CD4-positive, alpha-beta T cell (primary cell): ENCODE data around the gene HMBS. TPM values are rescaled to one million over a fixed set of nuclear protein-coding genes. Genes with fewer than 3 reads are reported as not detected.
A peak's percentile ranks its signal among the peaks of the same experiment; 100 is the strongest.
"Not testable (repeated sequence)": the region's sequence is repeated elsewhere in the genome, so short reads cannot be mapped to it uniquely, and the experiment has no call there.

Source experiments
- ATAC-seq: fragments of 200-7000 bp; cut with Tn5 transposase; one replicate; pipeline ENCODE4 v1.10.0; 2022; ENCODE audit warnings: mild to moderate bottlenecking; ENCODE audit not compliant: poor library complexity
- CTCF ChIA-PET: fragments of 350-600 bp; sonication (Branson Sonifier 250); formaldehyde crosslinking; loops from one replicate; lab custom pipeline; 2021; ENCODE audit warnings: antibody characterized with exemption, inconsistent platforms; lab: Charles Lee
- POLR2A ChIA-PET: fragments of 350-600 bp; sonication (Branson Sonifier 250); formaldehyde crosslinking; loops from one replicate; lab custom pipeline; 2021; ENCODE audit warnings: antibody characterized with exemption, inconsistent platforms; lab: Charles Lee
- DNase-seq, 14 experiments: peaks; one replicate each; pipeline ENCODE4 v3.0.0-alpha.2; 2013 to 2020; ENCODE audit warnings: mixed read lengths in 2 of 14
- H3K27ac ChIP-seq, 2 donors: one replicate each; pipeline versions ENCODE4 v1.5.1 to v1.7.0; 2013; ENCODE audit warnings: low read length in 2 of 2, low read depth in 1 of 2, mild to moderate bottlenecking in 1 of 2
- H3K27me3 ChIP-seq, 2 experiments: 1 replicate in 1 of 2; 2 replicates in 1 of 2; pipeline versions ENCODE4 v1.6.1 to v1.7.0; 2013; ENCODE audit warnings: low read length in 2 of 2, control low read depth in 1 of 2, mild to moderate bottlenecking in 1 of 2, moderate library complexity in 1 of 2; ENCODE audit not compliant: insufficient read depth in 2 of 2, control insufficient read depth in 1 of 2
- H3K36me3 ChIP-seq: one replicate; pipeline ENCODE4 v1.6.1; 2013; ENCODE audit warnings: low read length, control low read depth; ENCODE audit not compliant: insufficient read depth
- H3K4me1 ChIP-seq: one replicate; pipeline ENCODE4 v1.6.1; 2013; ENCODE audit warnings: low read length, control low read depth; ENCODE audit not compliant: insufficient read depth
- H3K4me3 ChIP-seq: one replicate; pipeline ENCODE4 v1.5.1; 2013; ENCODE audit warnings: mild to moderate bottlenecking, low read length, moderate library complexity
- H3K9me3 ChIP-seq, 2 experiments: 1 replicate in 1 of 2; 2 replicates in 1 of 2; pipeline versions ENCODE4 v1.6.1 to v1.7.0; 2013; ENCODE audit warnings: low read length in 2 of 2, mild to moderate bottlenecking in 2 of 2, control low read depth in 1 of 2, moderate library complexity in 1 of 2; ENCODE audit not compliant: control insufficient read depth in 1 of 2, insufficient read depth in 1 of 2
- H3K27ac Mint-ChIP-seq: one replicate; pipeline ENCODE4 v1.8.0; 2020; ENCODE audit warnings: mixed read lengths
- H3K27me3 Mint-ChIP-seq: one replicate; pipeline ENCODE4 v1.8.0; 2021; ENCODE audit warnings: mixed read lengths
- H3K36me3 Mint-ChIP-seq: one replicate; pipeline ENCODE4 v1.8.0; 2021; ENCODE audit warnings: low read depth, mixed read lengths
- H3K4me1 Mint-ChIP-seq: one replicate; pipeline ENCODE4 v1.8.0; 2021; ENCODE audit warnings: low read depth, mixed read lengths
- H3K4me3 Mint-ChIP-seq: one replicate; pipeline ENCODE4 v1.8.0; 2020; ENCODE audit warnings: mild to moderate bottlenecking, mixed read lengths
- H3K9me3 Mint-ChIP-seq: one replicate; pipeline ENCODE4 v1.8.0; 2020; ENCODE audit warnings: mixed read lengths
- CTCF ChIP-seq: fragments of 200-600 bp; IDR thresholded peaks from one replicate; pipeline ENCODE4 v1.8.0; 2022; ENCODE audit warnings: antibody characterized with exemption, mild to moderate bottlenecking
- intact Hi-C, 2 experiments: fragments of 100-400 bp; cut with DNase I in 1 of 2; cut with micrococcal nuclease in 1 of 2; formaldehyde crosslinking; loops; one replicate each; pipeline versions ENCODE4 v1.15.1 to v1.9.0; 2023 to 2025; cut with DNase I, micrococcal nuclease
- total RNA-seq, 174 experiments: library from RNA in 2 of 174; stranded (reverse) in 2 of 174; gene quantifications; one replicate each; pipeline ENCODE4 v1.2.3 and lab custom pipeline; 2021 to 2026

HMBS gene
- total RNA-seq, 2 experiments from 2014 or later: 3.4 to 4.1 TPM

GRCh38 chr11:119126675-119127268 lies 42.1 kb downstream of the HMBS start:
- H3K4me3 ChIP-seq: no peak overlapping the region

GRCh38 chr11:119130662-119131061 lies 46.0 kb downstream of the HMBS start:
- TF ChIP-seq CTCF: no peak
- Mint-ChIP-seq H3K27me3 (no peaks in the 10 kb centered on the region), H3K36me3 (peaks cover 65% of the 10 kb centered on the region), H3K27ac (no peak overlapping the region), H3K9me3 (no peaks in the 10 kb centered on the region), H3K4me1 (peaks cover 9% of the 10 kb centered on the region), H3K4me3 (no peak overlapping the region)
- DNase-seq: no peak
- no peak for ATAC-seq
- POLR2A ChIA-PET: interaction anchor here (1.0 kb wide), 1 partner anchor 15 kb away, joined by 4 read pairs; no protein-coding TSS in a partner anchor
- intact Hi-C loops: no loop called here
- Histone ChIP-seq H3K4me3 (no peak overlapping the region), H3K9me3 (no peaks in the 10 kb centered on the region), H3K36me3 (peaks cover 74% of the 10 kb centered on the region), H3K4me1 (peaks cover 6% of the 10 kb centered on the region), H3K27ac (no peak overlapping the region), H3K27me3 (no peaks in the 10 kb centered on the region)
- CTCF ChIA-PET: interaction anchor here (0.6 kb wide), 1 partner anchor 84 kb away, joined by 3 read pairs; no protein-coding TSS in a partner anchor

More at GRCh38 chr11:119126675-119127268, 42.1 kb downstream of the HMBS start:
- POLR2A ChIA-PET: interaction anchor here (0.7 to 1.6 kb wide), 2 partner anchors 11 to 32 kb away, joined by 3 to 5 read pairs; a partner anchor contains a TSS
- peaks cover 58% of the 10 kb centered on the region for H3K36me3 ChIP-seq
- no peak overlapping the region for H3K27ac ChIP-seq
- Mint-ChIP-seq H3K4me3 (no peak overlapping the region), H3K9me3 (no peaks in the 10 kb centered on the region), H3K27me3 (no peaks in the 10 kb centered on the region), H3K36me3 (peaks cover 67% of the 10 kb centered on the region), H3K4me1 (peaks cover 34% of the 10 kb centered on the region), H3K27ac (peak overlapping the region; percentile 72)
- ATAC-seq (no peak), DNase-seq (no peak)
- H3K9me3 ChIP-seq: no peaks in the 10 kb centered on the region
- no peak for TF ChIP-seq CTCF
- CTCF ChIA-PET: interaction anchor here (0.7 kb wide), 1 partner anchor 157 kb away, joined by 3 read pairs; no protein-coding TSS in a partner anchor
- H3K4me1 ChIP-seq: peaks cover 18% of the 10 kb centered on the region
- no peaks in the 10 kb centered on the region for H3K27me3 ChIP-seq
- intact Hi-C loops: no loop called here

GRCh38 chr11:119134389-119134978 lies 49.8 kb downstream of the HMBS start:
- peak in 2 of 14 experiments; percentile 39 to 46 for DNase-seq
- CTCF ChIA-PET: interaction anchor here (1.0 to 1.1 kb wide), 3 partner anchors 9 to 28 kb away, joined by 3 read pairs; partner anchors contain the start of genes C2CD2L and HINFP
- Histone ChIP-seq H3K36me3 (peaks cover 53% of the 10 kb centered on the region), H3K4me1 (no peaks in the 10 kb centered on the region), H3K27ac (no peak overlapping the region), H3K9me3 (no peaks in the 10 kb centered on the region), H3K27me3 (no peaks in the 10 kb centered on the region), H3K4me3 (no peak overlapping the region)
- Mint-ChIP-seq H3K4me3 (no peak overlapping the region), H3K4me1 (no peaks in the 10 kb centered on the region), H3K27ac (no peak overlapping the region), H3K9me3 (no peaks in the 10 kb centered on the region), H3K36me3 (peaks cover 45% of the 10 kb centered on the region), H3K27me3 (peaks cover 8% of the 10 kb centered on the region)
- peak; percentile 18 for TF ChIP-seq CTCF
- ATAC-seq: no peak
- POLR2A ChIA-PET: interaction anchor here (0.9 kb wide), 1 partner anchor 92 kb away, joined by 3 read pairs; no protein-coding TSS in a partner anchor
- intact Hi-C loops: no loop called here

- H3K4me1 ChIP-seq, ATAC-seq, H3K4me1 Mint-ChIP-seq, H3K36me3 ChIP-seq, H3K4me3 ChIP-seq, H3K9me3 Mint-ChIP-seq, H3K27me3 ChIP-seq, H3K4me3 Mint-ChIP-seq, intact Hi-C loops, H3K9me3 ChIP-seq, DNase-seq, H3K27ac ChIP-seq, H3K27ac Mint-ChIP-seq, H3K36me3 Mint-ChIP-seq, POLR2A ChIA-PET, CTCF ChIA-PET: not testable (repeated sequence)
- H3K27me3 Mint-ChIP-seq: peaks cover 21% of the 10 kb centered on the region
Observed at GRCh38 chr11:119139276-119139675, 54.6 kb downstream of the HMBS start.
